Natural killer cell (primary cell): ENCODE results near the gene KRTAP26-1. TPM values are rescaled to one million over a fixed set of nuclear protein-coding genes. Genes with fewer than 3 reads are reported as not detected.

Source experiments
- ATAC-seq, 3 donors: fragments of 150-1000 bp in 2 of 3; fragments of 200-7000 bp in 1 of 3; cut with Tn5 transposase; 1 replicate in 1 of 3; 2 replicates in 2 of 3; pipeline ENCODE4 v1.10.0; 2021; ENCODE audit warnings: mild to moderate bottlenecking in 2 of 3, moderate library complexity in 2 of 3
- DNase-seq, 2 donors: peaks; one replicate each; pipeline versions ENCODE4 v3.0.0 to v3.0.0-alpha.2; 2013 to 2021; ENCODE audit warnings: mixed read lengths in 1 of 2
- H3K27ac ChIP-seq: one replicate; pipeline ENCODE4 v1.5.1; 2013; ENCODE audit warnings: mild to moderate bottlenecking, low read length
- H3K27me3 ChIP-seq: one replicate; pipeline ENCODE4 v1.6.1; 2013; ENCODE audit warnings: low read length; ENCODE audit not compliant: control insufficient read depth, insufficient read depth
- H3K36me3 ChIP-seq: one replicate; pipeline ENCODE4 v1.6.1; 2013; ENCODE audit warnings: low read length; ENCODE audit not compliant: control insufficient read depth, insufficient read depth
- H3K4me1 ChIP-seq: one replicate; pipeline ENCODE4 v1.6.1; 2013; ENCODE audit warnings: low read length; ENCODE audit not compliant: control insufficient read depth, insufficient read depth
- H3K4me3 ChIP-seq: one replicate; pipeline ENCODE4 v1.5.1; 2013; ENCODE audit warnings: low read length
- H3K9me3 ChIP-seq: one replicate; pipeline ENCODE4 v1.6.1; 2013; ENCODE audit warnings: low read length; ENCODE audit not compliant: control insufficient read depth, insufficient read depth
- H3K27ac Mint-ChIP-seq, 2 donors: one replicate each; pipeline ENCODE4 v1.8.0; 2022; ENCODE audit warnings: mild to moderate bottlenecking in 2 of 2, mixed read lengths in 2 of 2, moderate library complexity in 1 of 2
- H3K27me3 Mint-ChIP-seq, 2 donors: one replicate each; pipeline ENCODE4 v1.8.0; 2022; ENCODE audit warnings: low read depth in 2 of 2, mixed read lengths in 2 of 2
- H3K36me3 Mint-ChIP-seq: one replicate; pipeline ENCODE4 v1.8.0; 2022; ENCODE audit warnings: mixed read lengths
- H3K4me1 Mint-ChIP-seq, 2 donors: one replicate each; pipeline ENCODE4 v1.8.0; 2022; ENCODE audit warnings: mixed read lengths in 2 of 2
- H3K4me3 Mint-ChIP-seq: one replicate; pipeline ENCODE4 v1.8.0; 2022; ENCODE audit warnings: mild to moderate bottlenecking, moderate library complexity, mixed read lengths
- H3K9me3 Mint-ChIP-seq, 2 donors: one replicate each; pipeline ENCODE4 v1.8.0; 2022; ENCODE audit warnings: mixed read lengths in 2 of 2
- CTCF ChIP-seq: fragments of 200-600 bp; IDR thresholded peaks from one replicate; pipeline ENCODE4 v1.8.0; 2022; ENCODE audit warnings: antibody characterized with exemption
- WGBS: methylation state at CpG from one replicate; pipeline ENCODE4 v1.1.7; 2013; ENCODE audit warnings: missing lambda C conversion rate; ENCODE audit not compliant: insufficient coverage; 5-methylcytosine and 5-hydroxymethylcytosine counted together
- intact Hi-C: fragments of 100-400 bp; cut with micrococcal nuclease; formaldehyde crosslinking; loops from one replicate; pipeline ENCODE4 v1.14.2; 2022
- total RNA-seq, 4 donors: library from RNA; stranded (reverse); fragments of 120-200 nt in 1 of 4; gene quantifications; one replicate each; pipeline versions ENCODE4 v1.2.3 to v1.2.4, GENCODE V29; 2013 to 2022

Gene KRTAP26-1
- total RNA-seq, 3 donors from 2014 or later (not counting 1 experiment from before 2014, with no cell fraction given): not detected

DNA sequence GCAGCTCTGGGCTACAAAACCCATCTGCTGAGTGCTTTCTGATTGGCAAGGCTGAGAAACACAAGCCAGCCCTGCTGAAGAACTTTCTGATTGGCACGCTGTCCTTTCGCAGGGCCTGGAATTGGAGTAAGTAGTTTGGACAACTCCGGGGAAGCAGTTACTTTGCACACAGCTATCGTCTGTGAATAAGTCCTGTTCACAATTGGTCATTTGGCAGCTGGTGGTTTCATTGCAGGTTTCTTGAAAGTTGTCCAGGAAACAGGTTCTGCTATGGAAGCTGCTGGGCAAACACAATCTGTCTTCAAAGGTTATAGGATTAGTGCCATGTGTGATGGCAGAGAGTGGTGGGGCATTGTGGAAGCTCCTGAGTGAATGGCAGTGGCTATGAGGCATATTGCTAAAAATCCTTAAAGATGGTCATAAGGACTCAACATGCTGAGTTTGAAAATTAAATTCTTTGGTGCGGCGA is 17.2 kb upstream of the KRTAP26-1 start, which contains the start of gene KRTAP27-1:
KRTAP27-1 (minus strand) TSS at position 419 of the 469 bp plus-strand sequence; CDS start at position 393, 26 bp downstream.
- WGBS: 95% methylated on average over 6 of the region's 6 CpGs
- H3K4me1 Mint-ChIP-seq: no peaks in the 10 kb centered on the region
- no peak within 1 kb of the TSS for H3K27ac Mint-ChIP-seq

GRCh38 chr21:30336596-30336995 is 16.5 kb upstream of the KRTAP26-1 start:
- no peak overlapping the region for H3K4me3 ChIP-seq
- no peaks in the 10 kb centered on the region for H3K9me3 ChIP-seq
- H3K9me3 Mint-ChIP-seq: peaks cover 0 to 3% of the 10 kb centered on the region in 2 donors
- DNase-seq: no peak
- H3K27ac Mint-ChIP-seq: no peak overlapping the region
- no peaks in the 10 kb centered on the region for H3K27me3 Mint-ChIP-seq
- H3K4me1 ChIP-seq: no peaks in the 10 kb centered on the region
- H3K4me3 Mint-ChIP-seq: no peak overlapping the region
- no peak for ATAC-seq
- no peaks in the 10 kb centered on the region for H3K36me3 Mint-ChIP-seq
- TF ChIP-seq CTCF: no peak
- no peaks in the 10 kb centered on the region for H3K4me1 Mint-ChIP-seq
- WGBS: 100% methylated on average over 1 of the region's 2 CpGs
- no peaks in the 10 kb centered on the region for H3K27me3 ChIP-seq
- intact Hi-C loops: no loop called here
- H3K27ac ChIP-seq: no peak overlapping the region
- H3K36me3 ChIP-seq: no peaks in the 10 kb centered on the region

More for the DNA sequence above, 17.2 kb upstream of the KRTAP26-1 start, which contains the start of gene KRTAP27-1:
- Mint-ChIP-seq H3K36me3 (no peaks in the 10 kb centered on the region), H3K9me3 (peaks cover 4 to 8% of the 10 kb centered on the region in 2 donors), H3K4me3 (no peak within 1 kb of the TSS), H3K27me3 (no peaks in the 10 kb centered on the region)
- no peak for TF ChIP-seq CTCF
- H3K4me3 ChIP-seq: no peak within 1 kb of the TSS
- intact Hi-C loops: no loop called here
- ATAC-seq (no peak), DNase-seq (no peak)
- H3K4me1 ChIP-seq: no peaks in the 10 kb centered on the region
- H3K9me3 ChIP-seq: no peaks in the 10 kb centered on the region
- H3K27me3 ChIP-seq: no peaks in the 10 kb centered on the region
- no peaks in the 10 kb centered on the region for H3K36me3 ChIP-seq
- no peak within 1 kb of the TSS for H3K27ac ChIP-seq

GRCh38 chr21:30333736-30334135 is 13.6 kb upstream of the KRTAP26-1 start:
- Histone ChIP-seq H3K4me3 (no peak overlapping the region), H3K27ac (no peak overlapping the region), H3K27me3 (no peaks in the 10 kb centered on the region), H3K9me3 (no peaks in the 10 kb centered on the region), H3K36me3 (no peaks in the 10 kb centered on the region), H3K4me1 (no peaks in the 10 kb centered on the region)
- ATAC-seq (no peak), DNase-seq (no peak)
- Mint-ChIP-seq H3K9me3 (no peaks in the 10 kb centered on the region), H3K36me3 (no peaks in the 10 kb centered on the region), H3K4me3 (no peak overlapping the region), H3K4me1 (no peaks in the 10 kb centered on the region), H3K27me3 (no peaks in the 10 kb centered on the region), H3K27ac (no peak overlapping the region)
- intact Hi-C loops: no loop called here
- WGBS: no CpG with 5 or more reads among the region's 3 CpGs
- TF ChIP-seq CTCF: no peak

- no peak overlapping the region for H3K4me3 ChIP-seq
- no peak overlapping the region for H3K27ac ChIP-seq
- no peaks in the 10 kb centered on the region for H3K4me1 ChIP-seq
- intact Hi-C loops: no loop called here
- Mint-ChIP-seq H3K4me3 (no peak overlapping the region), H3K9me3 (no peaks in the 10 kb centered on the region), H3K36me3 (no peaks in the 10 kb centered on the region), H3K27ac (no peak overlapping the region), H3K27me3 (no peaks in the 10 kb centered on the region), H3K4me1 (no peaks in the 10 kb centered on the region)
- no peak for ATAC-seq
- H3K27me3 ChIP-seq: no peaks in the 10 kb centered on the region
- WGBS: 95% methylated on average over 2 of the region's 2 CpGs
- TF ChIP-seq CTCF: no peak
- peaks cover 3% of the 10 kb centered on the region for H3K9me3 ChIP-seq
- DNase-seq: no peak
- no peaks in the 10 kb centered on the region for H3K36me3 ChIP-seq
Observed at GRCh38 chr21:30332681-30333080, 12.6 kb upstream of the KRTAP26-1 start.
